ENCODE results near the gene USP14.

Gene USP14

GRCh38 chr18:179499-179898, 21.1 kb downstream of the USP14 start:
- DNase-seq (ENCODE audit: low read depth), result no peak
- TF ChIP-seq CTCF (IDR thresholded peaks at IDR 0.05; ENCODE audit: control insufficient read depth, extremely low read depth, insufficient read depth), result no peak
- H3K4me3 ChIP-seq (ENCODE audit: low read depth, low read length), result no peak overlapping the region

GRCh38 chr18:181711-182110, 23.4 kb downstream of the USP14 start:
- H3K4me3 ChIP-seq (ENCODE audit: low read depth, low read length), result no peak overlapping the region
- TF ChIP-seq CTCF (IDR thresholded peaks at IDR 0.05; ENCODE audit: control insufficient read depth, extremely low read depth, insufficient read depth), result no peak
- DNase-seq (ENCODE audit: low read depth), result no peak

- no peak for DNase-seq (ENCODE audit: low read depth)
Observed at GRCh38 chr18:183769-184168, 25.4 kb downstream of the USP14 start.

GRCh38 chr18:189254-189653, 30.9 kb downstream of the USP14 start:
- no peak for TF ChIP-seq CTCF (IDR thresholded peaks at IDR 0.05; ENCODE audit: control insufficient read depth, extremely low read depth, insufficient read depth)
- DNase-seq (ENCODE audit: low read depth), result peak; percentile 74
- no peak overlapping the region; the same call in 1 of the 2 replicates for H3K4me3 ChIP-seq (ENCODE audit: low read depth, low read length)

More at GRCh38 chr18:183769-184168, 25.4 kb downstream of the USP14 start:
- no peak overlapping the region for H3K4me3 ChIP-seq (ENCODE audit: low read depth, low read length)
- no peak for TF ChIP-seq CTCF (IDR thresholded peaks at IDR 0.05; ENCODE audit: control insufficient read depth, extremely low read depth, insufficient read depth)

GRCh38 chr18:191725-192124, 33.4 kb downstream of the USP14 start:
- H3K4me3 ChIP-seq (ENCODE audit: low read depth, low read length), result no peak overlapping the region
- no peak for DNase-seq (ENCODE audit: low read depth)
- TF ChIP-seq CTCF (IDR thresholded peaks at IDR 0.05; ENCODE audit: control insufficient read depth, extremely low read depth, insufficient read depth), result no peak

GRCh38 chr18:192801-193200, 34.4 kb downstream of the USP14 start:
- no peak overlapping the region for H3K4me3 ChIP-seq (ENCODE audit: low read depth, low read length)
- TF ChIP-seq CTCF (IDR thresholded peaks at IDR 0.05; ENCODE audit: control insufficient read depth, extremely low read depth, insufficient read depth), result no peak
- DNase-seq (ENCODE audit: low read depth), result no peak

- no peak for TF ChIP-seq CTCF (IDR thresholded peaks at IDR 0.05; ENCODE audit: control insufficient read depth, extremely low read depth, insufficient read depth)
- DNase-seq (ENCODE audit: low read depth), result no peak
- H3K4me3 ChIP-seq (ENCODE audit: low read depth, low read length), result no peak overlapping the region
Observed at GRCh38 chr18:195651-196050, 37.3 kb downstream of the USP14 start.

Data from LNCaP clone FGC (cell line).